Muscle of arm (tissue), 12 donors: ENCODE data around the gene ZNF205. TPM values are rescaled to one million over a fixed set of nuclear protein-coding genes. Genes with fewer than 3 reads are reported as not detected.
"Not testable (repeated sequence)": the region's sequence is repeated elsewhere in the genome, so short reads cannot be mapped to it uniquely, and the experiment has no call there.

Experiments used
- DNase-seq: peaks from one replicate; pipeline ENCODE4 v3.0.0-alpha.2; 2013
- polyA plus RNA-seq, 12 donors: library from polyadenylated mRNA; unstranded; fragments of 120-200 nt; gene quantifications; one replicate each; pipeline ENCODE4 v1.2.1, GENCODE V29; 2013; ENCODE audit not compliant: insufficient read length in 12 of 12

ZNF205 gene
- polyA plus RNA-seq, 12 donors = 10.3 to 20.5 (median 12.4) TPM; not detected in 1

DNA sequence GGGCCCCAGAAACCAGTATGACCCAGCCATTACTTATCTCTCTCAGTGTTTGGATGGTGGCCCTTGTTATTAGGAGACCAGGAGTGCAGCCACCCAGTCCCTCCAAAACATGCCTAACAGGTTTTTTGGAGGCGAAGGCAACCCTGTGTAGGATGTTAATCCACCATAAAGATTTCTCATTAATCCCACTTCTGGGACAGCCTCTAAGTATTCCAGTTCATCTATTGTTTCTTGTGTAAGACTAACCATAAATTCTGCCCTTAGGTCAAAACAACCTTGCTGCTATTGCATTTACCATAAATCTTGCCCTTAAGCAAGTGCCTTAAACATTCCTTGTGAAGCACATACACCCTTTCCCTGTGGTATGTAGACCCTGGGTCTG lies 54.1 kb downstream of the ZNF205 start:
- DNase-seq = no peak

DNA sequence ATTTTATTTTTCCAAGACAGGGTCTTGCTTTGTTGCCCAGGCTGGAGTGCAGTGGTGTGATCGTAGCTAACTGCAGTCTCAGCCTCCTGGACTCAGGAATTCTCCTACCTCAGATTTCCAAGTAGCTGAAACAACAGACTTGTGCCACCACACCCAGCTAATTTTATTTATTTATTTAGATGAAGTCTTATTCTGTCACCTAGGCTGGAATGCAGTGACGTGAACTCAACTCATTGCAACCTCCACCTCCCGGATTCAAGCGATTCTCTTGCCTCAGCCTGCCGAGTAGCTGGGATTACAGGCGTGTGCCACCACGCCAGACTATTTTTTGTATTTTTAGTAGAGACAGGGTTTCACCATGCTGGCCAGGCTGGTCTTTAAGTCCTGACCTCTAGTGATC lies 56.3 kb downstream of the ZNF205 start:
- DNase-seq = not testable (repeated sequence)

Other genes with a start within 250 kb of the ZNF205 start
- gene FLYWCH2, start 229.4 kb upstream of the ZNF205 start, polyA plus RNA-seq = 10 to 100 TPM in 11 of 12 donors, not detected in 1; 11.6 to 40.5 (median 15.6) TPM
- 10 to 100 TPM in 11 of 12 donors, not detected in 1; 11.7 to 27.5 (median 18.3) TPM for gene FLYWCH1, start 200.7 kb upstream of the ZNF205 start, polyA plus RNA-seq
- gene KREMEN2, start 148.3 kb upstream of the ZNF205 start, polyA plus RNA-seq = 10 to 100 TPM in 2 of 12 donors, 1 to 10 TPM in 9, not detected in 1; 2.6 to 37.4 (median 5.2) TPM
- 10 to 100 TPM in 2 of 12 donors, 1 to 10 TPM in 9, not detected in 1; 4.8 to 16.7 (median 6.4) TPM for gene PAQR4, start 143.2 kb upstream of the ZNF205 start, polyA plus RNA-seq
- 10 to 100 TPM in 7 of 12 donors, 1 to 10 TPM in 4, not detected in 1; 7.3 to 22.6 (median 11.2) TPM for gene PKMYT1, start 132.1 kb upstream of the ZNF205 start, polyA plus RNA-seq
- gene CLDN9, start 99.7 kb upstream of the ZNF205 start, polyA plus RNA-seq = 1 to 10 TPM in 8 of 12 donors, under 1 TPM in 3, not detected in 1; 0.39 to 5.2 (median 2.0) TPM
- gene CLDN6, start 94.4 kb upstream of the ZNF205 start, polyA plus RNA-seq = 1 to 10 TPM in 3 of 12 donors, under 1 TPM in 7, not detected in 2; 0.26 to 9.1 (median 0.41) TPM
- gene TNFRSF12A, start 92.2 kb upstream of the ZNF205 start, polyA plus RNA-seq = 100 to 1,000 TPM in 1 of 12 donors, 10 to 100 TPM in 10, not detected in 1; 17.2 to 159 (median 35.9) TPM
- 100 to 1,000 TPM in 7 of 12 donors, 10 to 100 TPM in 4, not detected in 1; 82.4 to 162 (median 104) TPM for gene HCFC1R1, start 88.6 kb upstream of the ZNF205 start, polyA plus RNA-seq
- gene THOC6, start 88.6 kb upstream of the ZNF205 start, polyA plus RNA-seq = 100 to 1,000 TPM in 1 of 12 donors, 10 to 100 TPM in 11; 14.4 to 839 (median 18.9) TPM
- gene BICDL2, start 75.6 kb upstream of the ZNF205 start, polyA plus RNA-seq = 1 to 10 TPM in 4 of 12 donors, not detected in 8; 1.0 to 7.7 (median 2.8) TPM
- 1 to 10 TPM in 10 of 12 donors, not detected in 2; 1.1 to 5.9 (median 2.0) TPM for gene MMP25, start 66.0 kb upstream of the ZNF205 start, polyA plus RNA-seq
- gene IL32, start 46.9 kb upstream of the ZNF205 start, polyA plus RNA-seq = 100 to 1,000 TPM in 7 of 12 donors, 10 to 100 TPM in 4, not detected in 1; 34.5 to 228 (median 112) TPM
- under 1 TPM in 8 of 12 donors, not detected in 4; 0.22 to 0.67 (median 0.31) TPM for gene ZSCAN10, start 13.3 kb upstream of the ZNF205 start, polyA plus RNA-seq
- gene ZNF213, start 22.4 kb downstream of the ZNF205 start, polyA plus RNA-seq = 10 to 100 TPM in 4 of 12 donors, 1 to 10 TPM in 7, not detected in 1; 7.3 to 13.0 (median 9.5) TPM
- gene OR1F1, start 75.6 kb downstream of the ZNF205 start, polyA plus RNA-seq = not detected
- gene ZNF200, start 122.6 kb downstream of the ZNF205 start, polyA plus RNA-seq = 10 to 100 TPM in 1 of 12 donors, 1 to 10 TPM in 10, not detected in 1; 6.3 to 14.0 (median 7.6) TPM
- gene MEFV, start 144.0 kb downstream of the ZNF205 start, polyA plus RNA-seq = 1 to 10 TPM in 1 of 12 donors, under 1 TPM in 9, not detected in 2; 0.16 to 1.3 (median 0.25) TPM
- gene ZNF263, start 170.9 kb downstream of the ZNF205 start, polyA plus RNA-seq = 10 to 100 TPM in 11 of 12 donors, not detected in 1; 25.7 to 61.4 (median 28.3) TPM
- gene TIGD7, start 192.8 kb downstream of the ZNF205 start, polyA plus RNA-seq = 10 to 100 TPM in 2 of 12 donors, 1 to 10 TPM in 9, not detected in 1; 7.8 to 19.9 (median 9.4) TPM
- gene ZNF75A, start 192.9 kb downstream of the ZNF205 start, polyA plus RNA-seq = 10 to 100 TPM in 11 of 12 donors, not detected in 1; 19.6 to 54.6 (median 32.0) TPM
- under 1 TPM in 7 of 12 donors, not detected in 5; 0.20 to 0.70 (median 0.32) TPM for gene OR2C1, start 243.3 kb downstream of the ZNF205 start, polyA plus RNA-seq